ENCODE results near the gene CSRP2. TPM values are rescaled to one million over a fixed set of nuclear protein-coding genes. Genes with fewer than 3 reads are reported as not detected.

Gene CSRP2
- total and polyA plus RNA-seq, 2 of the 8 experiments (the other 6 are each of a cell fraction or from before 2014, with no cell fraction given) = 149 to 227 TPM

GRCh38 chr12:76880519-76881023 is 1.8 kb upstream of the CSRP2 start (continued):
- TF ChIP-seq MAX (IDR thresholded peaks at IDR 0.05) (no peak), EGR1 (IDR thresholded peaks at IDR 0.05; ENCODE audit: borderline replicate concordance, low read depth, low read length) (no peak)

All from H1 (cell line).